ENCODE measurements around the gene CYFIP1.

The CYFIP1 gene

DNA sequence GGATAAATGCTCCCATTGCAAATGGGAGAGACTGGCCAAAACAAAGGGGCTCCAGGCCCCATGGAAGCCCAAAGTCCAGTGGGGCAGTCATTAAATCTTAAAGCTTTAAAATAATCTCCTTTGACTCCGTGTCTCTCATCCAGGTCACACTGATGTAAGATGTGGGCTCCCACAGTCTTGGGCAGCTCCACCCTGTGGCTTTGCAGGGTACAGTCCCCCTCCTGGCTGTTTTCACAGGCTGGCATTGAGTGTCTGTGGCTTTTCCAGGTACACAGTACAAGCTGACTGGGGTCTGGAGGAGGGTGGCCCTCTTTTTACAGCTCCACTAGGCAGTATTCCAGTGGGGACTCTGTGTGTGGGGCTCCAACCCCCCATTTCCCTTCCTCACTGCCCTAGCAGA is 95.8 kb downstream of the CYFIP1 start:
- TF ChIP-seq ZNF830 (tag by site-specific recombination; IDR thresholded peaks at IDR 0.05; ENCODE audit: low read depth), result no peak
- TF ChIP-seq ZFP3 (tag by site-specific recombination; IDR thresholded peaks at IDR 0.05; ENCODE audit: low read depth), result no peak
- TF ChIP-seq, protein P1, sequence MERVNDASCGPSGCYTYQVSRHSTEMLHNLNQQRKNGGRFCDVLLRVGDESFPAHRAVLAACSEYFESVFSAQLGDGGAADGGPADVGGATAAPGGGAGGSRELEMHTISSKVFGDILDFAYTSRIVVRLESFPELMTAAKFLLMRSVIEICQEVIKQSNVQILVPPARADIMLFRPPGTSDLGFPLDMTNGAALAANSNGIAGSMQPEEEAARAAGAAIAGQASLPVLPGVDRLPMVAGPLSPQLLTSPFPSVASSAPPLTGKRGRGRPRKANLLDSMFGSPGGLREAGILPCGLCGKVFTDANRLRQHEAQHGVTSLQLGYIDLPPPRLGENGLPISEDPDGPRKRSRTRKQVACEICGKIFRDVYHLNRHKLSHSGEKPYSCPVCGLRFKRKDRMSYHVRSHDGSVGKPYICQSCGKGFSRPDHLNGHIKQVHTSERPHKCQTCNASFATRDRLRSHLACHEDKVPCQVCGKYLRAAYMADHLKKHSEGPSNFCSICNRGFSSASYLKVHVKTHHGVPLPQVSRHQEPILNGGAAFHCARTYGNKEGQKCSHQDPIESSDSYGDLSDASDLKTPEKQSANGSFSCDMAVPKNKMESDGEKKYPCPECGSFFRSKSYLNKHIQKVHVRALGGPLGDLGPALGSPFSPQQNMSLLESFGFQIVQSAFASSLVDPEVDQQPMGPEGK (tag by site-specific recombination; IDR thresholded peaks at IDR 0.05), result no peak
- TF ChIP-seq YY2 (tag by site-specific recombination; IDR thresholded peaks at IDR 0.05), result no peak
- TF ChIP-seq ZNF48 (tag by site-specific recombination; IDR thresholded peaks at IDR 0.05), result no peak
- TF ChIP-seq, protein P2, sequence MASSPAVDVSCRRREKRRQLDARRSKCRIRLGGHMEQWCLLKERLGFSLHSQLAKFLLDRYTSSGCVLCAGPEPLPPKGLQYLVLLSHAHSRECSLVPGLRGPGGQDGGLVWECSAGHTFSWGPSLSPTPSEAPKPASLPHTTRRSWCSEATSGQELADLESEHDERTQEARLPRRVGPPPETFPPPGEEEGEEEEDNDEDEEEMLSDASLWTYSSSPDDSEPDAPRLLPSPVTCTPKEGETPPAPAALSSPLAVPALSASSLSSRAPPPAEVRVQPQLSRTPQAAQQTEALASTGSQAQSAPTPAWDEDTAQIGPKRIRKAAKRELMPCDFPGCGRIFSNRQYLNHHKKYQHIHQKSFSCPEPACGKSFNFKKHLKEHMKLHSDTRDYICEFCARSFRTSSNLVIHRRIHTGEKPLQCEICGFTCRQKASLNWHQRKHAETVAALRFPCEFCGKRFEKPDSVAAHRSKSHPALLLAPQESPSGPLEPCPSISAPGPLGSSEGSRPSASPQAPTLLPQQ (tag by site-specific recombination; IDR thresholded peaks at IDR 0.05), result no peak
- no peak for TF ChIP-seq ZBTB17 (tag by site-specific recombination; IDR thresholded peaks at IDR 0.05)
- no peak for TF ChIP-seq ZBTB8A (tag by site-specific recombination; IDR thresholded peaks at IDR 0.05)
- no peak for TF ChIP-seq ZNF23 (tag by site-specific recombination; IDR thresholded peaks at IDR 0.05; ENCODE audit: borderline replicate concordance)
- Histone ChIP-seq H3K36me3 (ENCODE audit: control insufficient read depth in 2 of 2, insufficient read depth in 1 of 2, low read length in 2 of 2) (peaks cover 0 to 21% of the 10 kb centered on the region in 2 experiments; a peak in 1 of 3 replicates), H3K4me1 (ENCODE audit: control insufficient read depth, insufficient read depth, low read length) (no peaks in the 10 kb centered on the region), H3K9me3 (ENCODE audit: control insufficient read depth, insufficient read depth, low read depth, low read length) (no peaks in the 10 kb centered on the region), H3K4me3 (ENCODE audit: low read depth, low read length) (no peak overlapping the region), H3K27ac (ENCODE audit: extremely low read depth, low read depth, low read length) (no peak overlapping the region)
- POLR2A ChIA-PET, result interaction anchor here (0.6 kb wide), 1 partner anchor 38 kb away, joined by 3 read pairs; no protein-coding TSS in a partner anchor
- CTCF ChIA-PET, result interaction anchor here (0.6 kb wide), 2 partner anchors 24 to 152 kb away, joined by 3 read pairs; no protein-coding TSS in a partner anchor

DNA sequence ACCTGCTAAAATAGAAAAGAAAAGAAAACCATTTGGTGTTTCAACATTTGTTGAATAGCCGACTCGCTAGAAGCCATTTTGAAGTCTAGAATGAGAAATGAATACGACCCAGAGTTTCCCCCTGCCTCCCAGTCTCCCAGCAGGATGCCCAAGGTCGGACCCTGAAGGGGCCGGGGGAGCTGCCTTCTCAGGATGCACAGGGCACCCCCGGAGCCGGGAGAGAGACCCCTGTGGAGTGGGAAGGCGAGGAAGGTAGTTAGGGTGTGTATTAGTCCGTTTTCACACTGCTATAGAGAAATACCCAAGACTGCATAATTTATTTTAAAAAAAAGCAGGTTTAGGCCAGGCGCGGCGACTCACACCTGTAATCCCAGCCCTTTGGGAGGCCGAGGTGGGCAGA is 97.0 kb downstream of the CYFIP1 start:
- Histone ChIP-seq H3K4me3 (ENCODE audit: low read depth, low read length) (no peak overlapping the region), H3K27ac (ENCODE audit: extremely low read depth, low read depth, low read length) (no peak overlapping the region), H3K4me1 (ENCODE audit: control insufficient read depth, insufficient read depth, low read length) (no peaks in the 10 kb centered on the region), H3K36me3 (ENCODE audit: control insufficient read depth in 2 of 2, insufficient read depth in 1 of 2, low read length in 2 of 2) (peaks cover 0 to 21% of the 10 kb centered on the region in 2 experiments; a peak in 1 of 3 replicates), H3K9me3 (ENCODE audit: control insufficient read depth, insufficient read depth, low read depth, low read length) (no peaks in the 10 kb centered on the region)
- TF ChIP-seq, protein P3, sequence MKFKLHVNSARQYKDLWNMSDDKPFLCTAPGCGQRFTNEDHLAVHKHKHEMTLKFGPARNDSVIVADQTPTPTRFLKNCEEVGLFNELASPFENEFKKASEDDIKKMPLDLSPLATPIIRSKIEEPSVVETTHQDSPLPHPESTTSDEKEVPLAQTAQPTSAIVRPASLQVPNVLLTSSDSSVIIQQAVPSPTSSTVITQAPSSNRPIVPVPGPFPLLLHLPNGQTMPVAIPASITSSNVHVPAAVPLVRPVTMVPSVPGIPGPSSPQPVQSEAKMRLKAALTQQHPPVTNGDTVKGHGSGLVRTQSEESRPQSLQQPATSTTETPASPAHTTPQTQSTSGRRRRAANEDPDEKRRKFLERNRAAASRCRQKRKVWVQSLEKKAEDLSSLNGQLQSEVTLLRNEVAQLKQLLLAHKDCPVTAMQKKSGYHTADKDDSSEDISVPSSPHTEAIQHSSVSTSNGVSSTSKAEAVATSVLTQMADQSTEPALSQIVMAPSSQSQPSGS (tag by site-specific recombination; IDR thresholded peaks at IDR 0.05; ENCODE audit: low read depth), result no peak
- TF ChIP-seq ZNF132 (tag by site-specific recombination; IDR thresholded peaks at IDR 0.05; ENCODE audit: borderline replicate concordance) (no peak), ZNF214 (tag by site-specific recombination; IDR thresholded peaks at IDR 0.05; ENCODE audit: borderline replicate concordance) (no peak)
- TF ChIP-seq, protein P4, sequence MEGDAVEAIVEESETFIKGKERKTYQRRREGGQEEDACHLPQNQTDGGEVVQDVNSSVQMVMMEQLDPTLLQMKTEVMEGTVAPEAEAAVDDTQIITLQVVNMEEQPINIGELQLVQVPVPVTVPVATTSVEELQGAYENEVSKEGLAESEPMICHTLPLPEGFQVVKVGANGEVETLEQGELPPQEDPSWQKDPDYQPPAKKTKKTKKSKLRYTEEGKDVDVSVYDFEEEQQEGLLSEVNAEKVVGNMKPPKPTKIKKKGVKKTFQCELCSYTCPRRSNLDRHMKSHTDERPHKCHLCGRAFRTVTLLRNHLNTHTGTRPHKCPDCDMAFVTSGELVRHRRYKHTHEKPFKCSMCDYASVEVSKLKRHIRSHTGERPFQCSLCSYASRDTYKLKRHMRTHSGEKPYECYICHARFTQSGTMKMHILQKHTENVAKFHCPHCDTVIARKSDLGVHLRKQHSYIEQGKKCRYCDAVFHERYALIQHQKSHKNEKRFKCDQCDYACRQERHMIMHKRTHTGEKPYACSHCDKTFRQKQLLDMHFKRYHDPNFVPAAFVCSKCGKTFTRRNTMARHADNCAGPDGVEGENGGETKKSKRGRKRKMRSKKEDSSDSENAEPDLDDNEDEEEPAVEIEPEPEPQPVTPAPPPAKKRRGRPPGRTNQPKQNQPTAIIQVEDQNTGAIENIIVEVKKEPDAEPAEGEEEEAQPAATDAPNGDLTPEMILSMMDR (tag by site-specific recombination; IDR thresholded peaks at IDR 0.05), result no peak
- ChIA-PET CTCF (no interaction called here), POLR2A (no interaction called here)

DNA sequence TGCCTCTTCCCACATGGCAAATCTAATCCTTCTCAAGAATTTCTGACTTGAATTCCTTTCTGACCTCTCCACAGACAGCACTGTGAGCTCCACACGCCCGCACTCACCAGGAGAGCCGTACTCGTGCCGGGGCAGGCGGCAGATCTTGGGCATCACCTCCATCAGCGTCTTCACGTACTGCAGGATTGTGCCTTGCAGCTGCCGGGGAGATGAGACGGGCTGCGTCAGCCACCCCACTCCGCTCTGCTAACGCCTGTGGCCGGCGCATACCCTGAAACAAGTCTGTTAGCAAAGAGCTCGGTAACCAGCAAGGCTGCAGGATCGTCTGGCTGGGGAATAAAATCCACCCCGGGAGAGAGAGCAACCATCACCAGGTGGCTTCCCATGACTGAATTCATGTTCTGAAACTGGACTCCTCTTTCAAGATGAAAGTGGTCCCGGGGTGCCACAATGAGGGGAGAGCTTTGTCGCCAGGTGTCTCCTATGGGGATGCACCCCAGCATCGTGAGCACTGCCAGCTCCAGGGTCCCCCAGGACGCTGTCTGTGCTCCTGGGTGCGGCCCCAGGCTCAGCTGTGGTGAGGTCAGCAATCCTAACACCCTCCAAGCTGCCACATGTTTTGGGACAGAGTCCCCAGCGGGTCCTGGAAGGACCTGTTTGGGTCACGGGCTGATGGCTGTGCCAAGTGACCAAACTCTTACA is 98.3 kb downstream of the CYFIP1 start:
- Histone ChIP-seq H3K4me1 (ENCODE audit: control insufficient read depth, insufficient read depth, low read length) (no peaks in the 10 kb centered on the region), H3K4me3 (ENCODE audit: low read depth, low read length) (no peak overlapping the region), H3K9me3 (ENCODE audit: control insufficient read depth, insufficient read depth, low read depth, low read length) (no peaks in the 10 kb centered on the region), H3K27ac (ENCODE audit: extremely low read depth, low read depth, low read length) (no peak overlapping the region), H3K36me3 (ENCODE audit: control insufficient read depth in 2 of 2, insufficient read depth in 1 of 2, low read length in 2 of 2) (peaks cover 0 to 31% of the 10 kb centered on the region in 2 experiments; a peak in 1 of 3 replicates)
- ChIA-PET CTCF (no interaction called here), POLR2A (no interaction called here)
- no peak for TF ChIP-seq ZBTB7A (tag by site-specific recombination; IDR thresholded peaks at IDR 0.05; ENCODE audit: low read depth)
- no peak for TF ChIP-seq ZNF654 (tag by site-specific recombination; IDR thresholded peaks at IDR 0.05; ENCODE audit: low read depth)
- TF ChIP-seq, protein P5, sequence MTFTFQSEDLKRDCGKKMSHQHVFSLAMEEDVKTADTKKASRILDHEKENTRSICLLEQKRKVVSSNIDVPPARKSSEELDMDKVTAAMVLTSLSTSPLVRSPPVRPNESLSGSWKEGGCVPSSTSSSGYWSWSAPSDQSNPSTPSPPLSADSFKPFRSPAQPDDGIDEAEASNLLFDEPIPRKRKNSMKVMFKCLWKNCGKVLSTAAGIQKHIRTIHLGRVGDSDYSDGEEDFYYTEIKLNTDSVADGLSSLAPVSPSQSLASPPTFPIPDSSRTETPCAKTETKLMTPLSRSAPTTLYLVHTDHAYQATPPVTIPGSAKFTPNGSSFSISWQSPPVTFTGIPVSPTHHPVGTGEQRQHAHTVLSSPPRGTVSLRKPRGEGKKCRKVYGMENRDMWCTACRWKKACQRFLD (tag by site-specific recombination; IDR thresholded peaks at IDR 0.05), result no peak
- no peak for TF ChIP-seq ZNF324 (tag by site-specific recombination; IDR thresholded peaks at IDR 0.05)
- TF ChIP-seq ZNF211 (tag by site-specific recombination; IDR thresholded peaks at IDR 0.05; ENCODE audit: low read depth), result no peak
- TF ChIP-seq ZNF701 (tag by site-specific recombination; IDR thresholded peaks at IDR 0.05), result no peak
- TF ChIP-seq, protein P2 (tag by site-specific recombination; IDR thresholded peaks at IDR 0.05), result no peak

Data from HEK293 (cell line).